Glomerular endothelial cell (primary cell): Measurements from ENCODE around the gene COPS6. TPM values are rescaled to one million over a fixed set of nuclear protein-coding genes. Genes with fewer than 3 reads are reported as not detected.
A peak's percentile ranks its signal among the peaks of the same experiment; 100 is the strongest.
"Not testable (repeated sequence)": the region's sequence is repeated elsewhere in the genome, so short reads cannot be mapped to it uniquely, and the experiment has no call there.

Experiments
- DNase-seq: peaks from one replicate; pipeline ENCODE4 v3.0.0-alpha.2; 2011; ENCODE audit warnings: low read depth, low spot score; ENCODE audit errors: extremely low read depth
- total RNA-seq: library from RNA; depleted of rRNA; stranded (reverse); fragments of >200 nt; gene quantifications from 2 replicates; pipeline ENCODE4 v1.2.3, GENCODE V29; 2015

Gene COPS6
- total RNA-seq, 1 donor from 2014 or later: 89.7 TPM

GRCh38 chr7:100126239-100126930 is 37.6 kb downstream of the COPS6 start:
- DNase-seq: no peak

- DNase-seq: peak; percentile 69
Observed at GRCh38 chr7:100126931-100127865, 38.4 kb downstream of the COPS6 start, which contains the start of gene MBLAC1. TSS of gene MBLAC1 (plus strand) at chr7:100126967. CDS start at chr7:100127396, 429 bp downstream.

- DNase-seq: no peak
Observed at GRCh38 chr7:100127866-100128636, 39.3 kb downstream of the COPS6 start.

GRCh38 chr7:100128637-100128963 is 39.8 kb downstream of the COPS6 start:
- DNase-seq: no peak

GRCh38 chr7:100130220-100130607 is 41.4 kb downstream of the COPS6 start:
- not testable (repeated sequence) for DNase-seq

- DNase-seq: no peak
Observed at GRCh38 chr7:100130608-100131453, 42.1 kb downstream of the COPS6 start.

GRCh38 chr7:100132126-100132525 is 43.4 kb downstream of the COPS6 start:
- DNase-seq: no peak

- no peak for DNase-seq
Observed at GRCh38 chr7:100132697-100133151, 44.0 kb downstream of the COPS6 start.

GRCh38 chr7:100137851-100138760 is 49.3 kb downstream of the COPS6 start:
- no peak for DNase-seq

GRCh38 chr7:100141555-100141949 is 52.8 kb downstream of the COPS6 start:
- no peak for DNase-seq

Other genes with a start within 250 kb of the COPS6 start
- not detected in 2 replicates for gene OR2AE1, start 211.9 kb upstream of the COPS6 start, total RNA-seq
- gene TRIM4, start 169.4 kb upstream of the COPS6 start, total RNA-seq: 20.3 and 26.7 TPM in 2 replicates
- 0.99 TPM in 1 of 2 replicates, not detected in the other for gene GJC3, start 159.3 kb upstream of the COPS6 start, total RNA-seq
- gene AZGP1, start 112.9 kb upstream of the COPS6 start, total RNA-seq: not detected in 2 replicates
- gene ZKSCAN1, start 73.4 kb upstream of the COPS6 start, total RNA-seq: 32.9 and 35.5 TPM in 2 replicates
- gene ZSCAN21, start 39.2 kb upstream of the COPS6 start, total RNA-seq: 7.8 and 8.8 TPM in 2 replicates
- gene ZNF3, start 7.2 kb upstream of the COPS6 start, total RNA-seq: 28.6 and 30.8 TPM in 2 replicates
- gene MCM7, start 12.4 kb downstream of the COPS6 start, total RNA-seq: 31.3 and 55.0 TPM in 2 replicates
- 23.2 and 26.1 TPM in 2 replicates for gene AP4M1, start 12.7 kb downstream of the COPS6 start, total RNA-seq
- 49.8 and 71.4 TPM in 2 replicates for gene TAF6, start 30.4 kb downstream of the COPS6 start, total RNA-seq
- 23.6 and 37.9 TPM in 2 replicates for gene CNPY4, start 30.7 kb downstream of the COPS6 start, total RNA-seq
- 2.3 and 3.9 TPM in 2 replicates for gene MBLAC1, start 38.0 kb downstream of the COPS6 start, total RNA-seq
- 137 and 193 TPM in 2 replicates for gene LAMTOR4, start 59.9 kb downstream of the COPS6 start, total RNA-seq
- gene TRAPPC14, start 69.8 kb downstream of the COPS6 start, total RNA-seq: 9.3 and 20.0 TPM in 2 replicates
- 1.6 and 2.3 TPM in 2 replicates for gene GAL3ST4, start 79.6 kb downstream of the COPS6 start, total RNA-seq
- gene GPC2, start 88.4 kb downstream of the COPS6 start, total RNA-seq: 3.2 and 6.8 TPM in 2 replicates
- 0.15 and 1.1 TPM in 2 replicates for gene STAG3, start 88.9 kb downstream of the COPS6 start, total RNA-seq
- 0.12 TPM in 1 of 2 replicates, not detected in the other for gene PVRIG, start 131.0 kb downstream of the COPS6 start, total RNA-seq
- gene SPDYE3, start 218.7 kb downstream of the COPS6 start, total RNA-seq: not detected in 2 replicates